ENCODE results near the gene CPLX3.

CPLX3 gene

DNA sequence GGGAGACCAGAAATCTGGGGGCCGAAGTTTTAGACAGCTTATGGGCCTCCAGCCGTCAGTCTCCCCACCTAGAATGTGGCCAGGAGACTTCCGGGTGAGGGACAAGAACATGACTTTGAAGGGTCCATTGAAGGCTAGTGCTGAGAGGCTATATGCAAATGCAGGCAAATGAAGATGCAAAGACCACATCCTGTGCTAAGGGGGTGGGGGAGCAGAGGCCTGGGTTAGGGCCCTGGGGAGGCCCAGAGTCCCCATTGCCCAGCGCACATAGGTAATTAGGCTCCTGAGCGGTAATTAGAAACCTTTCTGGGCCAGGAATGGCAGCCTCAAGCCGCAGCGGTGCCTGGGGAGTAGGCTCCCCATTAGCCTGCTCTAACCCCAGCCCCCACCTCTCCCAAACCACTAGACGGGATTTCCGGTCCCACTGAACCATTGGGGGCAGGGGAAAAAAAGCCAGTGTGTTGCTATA, 37.7 kb upstream of the CPLX3 start:
- no peak for DNase-seq

- no peak for DNase-seq
Observed at GRCh38 chr15:74789171-74789631, 37.2 kb upstream of the CPLX3 start.

DNA sequence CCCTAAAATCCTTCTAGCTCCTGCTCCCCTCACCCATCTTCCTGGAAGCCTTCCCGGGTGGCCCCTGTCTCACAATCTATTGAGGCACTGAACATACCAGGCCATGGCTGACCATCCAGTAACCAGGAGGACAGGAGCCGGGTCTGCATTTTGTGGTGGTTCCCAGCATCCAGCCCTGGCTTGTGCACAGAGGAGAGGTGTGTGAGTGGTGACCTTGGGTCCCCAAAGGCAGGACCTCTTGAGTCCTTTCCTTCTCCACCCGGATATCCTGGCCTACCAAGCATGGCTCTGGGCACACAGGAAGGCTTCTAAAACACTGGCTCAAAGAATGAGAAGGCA, 36.7 kb upstream of the CPLX3 start:
- DNase-seq = no peak

DNA sequence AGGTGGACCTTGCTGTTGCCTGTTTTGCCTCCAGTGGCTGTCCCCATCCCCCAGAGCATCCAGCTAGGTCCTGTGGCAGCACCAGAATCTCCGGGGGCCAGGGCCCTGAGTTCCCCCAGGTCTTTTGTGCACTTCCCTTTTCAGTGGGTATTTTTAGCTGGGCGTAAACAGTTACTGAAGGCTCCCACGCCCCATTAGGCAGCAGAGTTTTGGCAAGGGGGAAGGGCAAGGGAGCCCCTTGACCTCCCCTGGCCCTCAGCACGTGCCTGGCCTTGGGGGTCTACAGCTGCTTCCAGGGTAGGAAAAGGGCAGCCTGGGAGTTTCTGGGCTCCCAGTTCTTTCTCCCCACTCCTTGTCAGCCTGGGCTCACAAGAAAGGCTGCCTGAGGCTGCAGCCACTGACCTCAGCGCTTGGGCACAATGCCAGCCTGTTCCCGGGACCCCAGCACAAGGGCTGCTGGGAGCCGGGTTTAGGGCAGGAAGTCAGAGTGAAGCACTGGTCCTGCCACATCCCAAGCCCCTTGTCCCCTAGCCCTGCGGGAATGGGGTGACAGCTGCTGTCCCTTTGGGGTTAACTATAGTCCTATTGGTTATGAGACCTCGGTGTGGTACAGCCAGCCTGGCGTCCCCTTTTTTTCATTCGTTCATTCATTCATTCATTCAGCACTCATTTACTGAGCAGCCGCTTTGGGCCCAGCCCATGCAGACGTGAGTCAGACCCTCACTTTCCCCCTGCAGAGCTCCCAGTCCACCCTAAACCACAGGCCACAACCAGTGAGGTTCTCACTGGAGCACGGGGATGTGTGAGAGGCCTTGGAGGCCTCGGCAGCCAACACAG, 36.1 kb upstream of the CPLX3 start:
- no peak for DNase-seq

GRCh38 chr15:74791007-74791406, 35.4 kb upstream of the CPLX3 start:
- no peak for DNase-seq

- DNase-seq = no peak
Observed at GRCh38 chr15:74791667-74792066, 34.8 kb upstream of the CPLX3 start.

DNA sequence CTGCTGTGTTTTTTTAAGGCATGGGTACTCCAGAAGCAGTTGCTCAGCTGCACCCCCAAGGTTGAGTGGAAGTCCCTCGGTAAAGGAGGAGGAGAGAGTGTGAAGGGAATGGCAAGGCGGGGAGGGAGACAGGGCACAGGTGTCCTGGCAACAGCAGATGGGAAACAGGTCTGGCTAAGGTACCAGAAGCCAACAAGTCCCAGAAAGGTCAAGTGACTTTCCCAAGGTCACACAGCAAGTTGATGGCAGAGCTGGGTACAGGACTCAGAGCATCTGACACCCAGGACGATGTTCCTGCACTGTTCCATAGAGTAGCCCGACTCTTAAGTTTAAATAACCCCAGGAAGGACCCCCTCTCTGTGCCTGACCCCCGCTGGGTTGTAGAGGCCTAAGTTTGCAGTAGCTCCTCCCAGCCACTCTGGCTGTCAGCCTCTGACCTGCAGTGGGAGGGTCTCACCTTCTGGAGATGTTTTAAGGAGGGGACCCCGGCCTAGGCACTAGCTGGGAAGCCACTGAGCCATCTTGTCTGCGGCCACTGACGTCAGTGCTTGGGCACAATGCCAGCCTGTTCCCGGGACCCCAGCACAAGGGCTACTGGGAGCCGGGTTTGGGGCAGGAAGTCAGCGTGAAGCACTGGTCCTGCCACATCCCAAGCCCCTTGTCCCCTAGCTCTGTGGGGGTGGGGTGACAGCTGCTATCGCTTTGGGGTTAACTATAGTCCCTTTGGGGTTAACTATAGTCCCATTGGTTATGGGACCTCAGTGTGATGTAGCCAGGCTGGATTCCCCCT, 34.0 kb upstream of the CPLX3 start:
- no peak for DNase-seq

DNA sequence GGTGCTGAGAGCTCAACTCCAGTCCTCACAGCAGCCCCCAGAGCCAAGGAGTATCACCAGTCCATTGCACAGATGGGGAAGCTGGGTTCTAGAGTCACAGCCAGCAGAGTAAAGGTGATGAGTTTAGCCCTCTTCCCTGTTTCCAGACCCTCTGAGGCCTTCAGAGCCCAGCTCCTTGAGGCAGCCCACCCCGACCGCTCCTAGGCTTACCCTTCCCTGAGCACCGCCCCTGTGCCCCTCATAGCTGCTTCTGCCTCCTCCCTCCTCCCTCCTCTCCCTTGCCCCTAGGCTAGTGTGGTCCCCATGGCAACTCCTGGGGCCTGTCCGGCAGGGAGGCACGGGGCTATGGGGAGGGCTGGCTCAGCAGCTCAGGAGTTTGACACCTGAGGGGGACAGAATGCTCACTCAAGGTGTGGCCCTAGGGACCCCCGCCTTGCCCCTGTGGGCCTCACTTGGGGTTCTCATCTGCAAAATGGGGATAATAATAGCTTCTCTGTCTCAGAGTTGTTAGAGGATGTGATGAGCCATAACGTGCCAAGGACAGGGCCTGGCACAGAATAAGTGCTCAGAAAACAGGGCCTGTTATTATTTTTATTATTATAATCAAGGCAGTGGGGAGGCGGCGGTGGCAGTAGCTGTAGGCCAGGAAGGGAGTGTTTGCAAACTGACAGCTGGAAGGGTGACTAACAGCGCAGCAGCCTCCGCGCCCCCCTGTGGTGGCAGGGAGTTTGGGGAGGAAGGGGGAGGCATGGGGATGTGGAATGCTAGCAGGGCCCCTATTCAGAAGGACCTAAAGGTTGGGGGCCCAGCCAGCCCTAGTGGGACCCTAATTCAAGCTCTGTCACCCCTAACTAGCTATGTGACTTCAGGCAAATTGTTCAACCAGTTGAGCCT, 33.0 kb upstream of the CPLX3 start:
- no peak for DNase-seq

DNA sequence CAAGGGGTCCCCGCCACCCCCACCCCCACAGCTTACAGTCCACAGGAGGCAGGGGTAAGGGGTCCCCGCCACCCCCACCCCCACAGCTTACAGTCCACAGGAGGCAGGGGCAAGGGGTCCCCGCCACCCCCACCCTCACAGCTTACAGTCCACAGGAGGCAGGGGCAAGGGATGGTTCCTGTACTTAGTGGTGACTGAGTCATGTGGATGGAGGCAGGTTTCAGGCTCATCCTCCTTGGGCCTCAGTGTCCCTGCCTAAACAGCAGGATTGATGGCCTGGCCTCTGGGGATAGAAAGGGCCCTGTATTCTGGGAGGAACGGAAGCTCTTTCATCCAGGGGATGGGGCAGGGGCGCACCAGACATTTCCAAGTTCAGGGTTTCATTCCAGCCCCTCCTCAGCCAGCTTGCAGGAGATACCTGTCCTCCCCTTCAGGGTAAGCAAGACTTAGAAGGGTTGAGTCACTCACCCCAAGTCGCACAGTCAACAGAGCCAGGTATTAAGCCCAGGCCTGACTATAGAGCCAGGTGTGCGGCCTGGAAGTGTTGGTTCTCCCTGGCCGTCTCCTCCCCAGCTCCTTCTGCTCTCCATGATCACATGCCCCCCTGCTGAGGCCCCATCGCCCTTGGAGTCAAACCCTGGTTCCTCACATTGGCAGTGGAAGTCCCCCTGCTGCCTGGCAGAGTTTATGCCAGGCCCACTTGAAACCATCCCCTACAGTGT, 32.0 kb upstream of the CPLX3 start:
- no peak for DNase-seq

DNA sequence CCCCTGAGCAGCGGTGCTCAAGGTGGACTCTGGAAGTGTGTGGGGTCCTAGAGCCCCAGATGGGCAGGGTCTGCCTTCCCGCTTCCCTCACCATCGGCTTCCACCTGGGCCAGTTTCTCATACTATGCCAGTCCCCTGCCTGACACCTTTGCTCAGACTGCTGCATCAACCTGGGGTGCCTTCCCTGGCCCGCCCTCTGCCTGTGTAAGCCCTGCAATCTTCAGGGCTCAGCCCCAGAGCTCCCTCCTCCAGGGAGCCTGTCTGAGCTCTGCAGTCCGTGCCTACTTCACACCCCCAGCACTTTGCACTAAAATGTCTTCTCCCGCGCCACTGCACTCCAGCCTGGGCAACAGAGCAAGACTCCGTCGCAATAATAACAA, 31.5 kb upstream of the CPLX3 start:
- DNase-seq = no peak

DNA sequence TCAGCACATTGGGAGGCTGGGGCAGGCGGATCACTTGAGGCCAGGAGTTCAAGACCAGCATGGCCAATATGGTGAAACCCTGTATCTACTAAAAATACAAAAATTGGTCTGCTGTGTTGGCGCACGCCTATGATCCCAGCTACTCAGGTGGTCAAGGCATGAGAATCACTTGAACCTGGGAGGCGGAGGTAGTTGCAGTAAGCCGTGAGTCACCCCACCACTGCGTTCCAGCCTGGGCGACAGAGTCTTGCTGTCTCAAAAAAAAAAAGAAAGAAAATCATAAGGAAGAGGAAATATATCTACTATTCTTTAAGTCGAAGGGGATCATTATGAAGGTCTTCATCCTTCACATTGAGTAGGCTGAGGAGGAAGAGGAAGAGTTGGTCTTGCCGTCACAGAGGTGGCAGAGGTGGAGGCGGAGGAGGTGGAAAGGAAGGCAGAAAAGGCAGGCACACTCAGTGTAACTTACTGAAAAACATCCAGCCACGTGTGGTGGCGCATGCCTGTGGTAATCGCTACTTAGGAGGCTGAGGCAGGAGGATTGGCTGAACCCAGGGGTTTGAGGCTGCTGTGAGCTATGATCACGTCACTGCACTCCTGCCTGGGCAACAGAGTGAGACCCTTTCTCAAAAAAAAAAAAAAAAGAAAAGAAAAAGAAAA, 30.3 kb upstream of the CPLX3 start:
- no peak for DNase-seq

- no peak for DNase-seq
Observed at GRCh38 chr15:74798388-74799254, 27.8 kb upstream of the CPLX3 start.

DNA sequence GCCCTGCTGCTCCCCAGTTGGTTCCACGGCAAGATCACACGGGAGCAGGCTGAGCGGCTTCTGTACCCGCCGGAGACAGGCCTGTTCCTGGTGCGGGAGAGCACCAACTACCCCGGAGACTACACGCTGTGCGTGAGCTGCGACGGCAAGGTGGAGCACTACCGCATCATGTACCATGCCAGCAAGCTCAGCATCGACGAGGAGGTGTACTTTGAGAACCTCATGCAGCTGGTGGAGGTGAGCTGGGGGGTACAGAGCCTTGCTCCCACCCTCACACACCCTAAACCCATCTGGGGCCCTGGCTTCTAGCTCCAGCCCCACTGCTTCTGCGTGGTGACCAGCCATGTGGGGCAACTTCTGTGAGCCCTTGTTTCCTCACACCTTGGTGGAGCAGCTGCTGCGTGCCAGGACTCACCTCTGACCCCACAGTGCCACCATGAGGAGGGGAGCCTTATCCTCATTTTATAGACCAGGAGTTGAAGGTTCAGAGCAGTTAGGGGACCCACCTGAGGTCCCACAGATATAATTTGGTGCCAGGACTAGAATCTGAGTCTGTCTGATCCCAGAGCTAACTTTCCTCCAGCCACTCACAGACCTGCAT, 27.1 kb upstream of the CPLX3 start:
- DNase-seq = no peak

DNA sequence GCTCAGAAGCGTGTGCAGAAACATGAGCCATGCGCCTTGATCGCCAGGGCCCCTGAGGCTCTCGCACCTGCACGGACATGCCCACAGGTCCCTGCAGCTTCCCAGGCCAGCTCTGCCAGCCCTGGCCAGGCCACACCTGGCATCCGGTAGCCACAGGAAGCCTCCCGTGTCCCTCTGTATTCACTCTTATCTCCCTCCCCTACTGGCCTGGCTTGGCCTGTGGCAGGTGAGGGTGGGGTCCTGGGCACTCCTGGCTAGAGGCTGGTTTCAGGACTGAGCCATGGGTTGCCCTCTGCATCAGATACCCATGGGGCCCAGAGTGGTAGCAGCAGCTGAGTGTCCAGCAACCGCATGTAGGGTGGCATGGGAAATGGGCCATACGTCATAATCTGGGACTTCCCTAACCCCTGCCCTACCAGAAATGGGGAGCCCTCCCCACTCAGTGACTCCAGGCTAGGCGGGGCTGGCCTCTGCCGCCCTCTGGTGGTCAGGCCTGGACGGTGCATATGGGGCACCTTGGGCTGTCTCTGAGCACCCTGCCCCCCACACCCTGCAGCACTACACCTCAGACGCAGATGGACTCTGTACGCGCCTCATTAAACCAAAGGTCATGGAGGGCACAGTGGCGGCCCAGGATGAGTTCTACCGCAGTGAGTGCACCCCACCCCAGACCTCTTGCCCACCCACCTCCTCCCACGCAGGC, 26.4 kb upstream of the CPLX3 start:
- DNase-seq = no peak

- no peak for DNase-seq
Observed at GRCh38 chr15:74800559-74801094, 25.8 kb upstream of the CPLX3 start.

GRCh38 chr15:74801311-74801997, 25.0 kb upstream of the CPLX3 start:
- no peak for DNase-seq

GRCh38 chr15:74802290-74802689, 24.1 kb upstream of the CPLX3 start:
- DNase-seq = no peak

DNA sequence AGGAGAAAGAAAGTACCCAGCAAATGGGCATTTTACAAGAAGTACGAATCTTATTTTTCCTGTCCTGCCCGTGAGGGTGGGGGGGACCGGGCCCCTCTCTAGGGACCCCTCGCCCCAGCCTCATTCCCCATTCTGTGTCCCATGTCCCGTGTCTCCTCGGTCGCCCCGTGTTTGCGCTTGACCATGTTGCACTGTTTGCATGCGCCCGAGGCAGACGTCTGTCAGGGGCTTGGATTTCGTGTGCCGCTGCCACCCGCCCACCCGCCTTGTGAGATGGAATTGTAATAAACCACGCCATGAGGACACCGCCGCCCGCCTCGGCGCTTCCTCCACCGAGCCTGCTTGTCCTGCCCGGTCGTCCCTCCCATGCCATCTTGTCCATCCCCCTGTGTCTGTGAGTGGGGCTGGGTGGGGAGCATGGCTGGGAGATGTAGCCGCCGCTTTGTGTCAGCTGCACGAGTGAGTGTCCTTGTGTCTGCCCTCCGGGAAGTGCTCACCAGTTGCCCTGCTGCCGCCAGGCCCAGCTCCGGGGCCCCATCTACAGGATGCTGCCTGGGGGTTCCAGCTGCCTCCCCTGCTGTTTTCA, 23.5 kb upstream of the CPLX3 start:
- no peak for DNase-seq

GRCh38 chr15:74804935-74805334, 21.5 kb upstream of the CPLX3 start:
- DNase-seq = no peak

All from NCI-H1417 treated with DMSO at 0.1 percent for 48 hours (cell line).